Naive B cell (primary cell): ENCODE measurements around the gene GMDS. TPM values are rescaled to one million over a fixed set of nuclear protein-coding genes. Genes with fewer than 3 reads are reported as not detected.
A peak's percentile ranks its signal among the peaks of the same experiment; 100 is the strongest.

Source experiments
- ATAC-seq, 2 donors: fragments of 150-1000 bp; cut with Tn5 transposase; 2 replicates each; pipeline ENCODE4 v1.10.0; 2021; ENCODE audit warnings: low read depth in 2 of 2, mild to moderate bottlenecking in 2 of 2, moderate library complexity in 2 of 2
- DNase-seq: peaks from one replicate; pipeline ENCODE4 v3.0.0; 2022
- H3K27ac Mint-ChIP-seq, 6 donors: one replicate each; pipeline ENCODE4 v1.8.0; 2020 to 2022; ENCODE audit warnings: mild to moderate bottlenecking in 6 of 6, mixed read lengths in 6 of 6, moderate library complexity in 5 of 6, inconsistent platforms in 2 of 6
- H3K27me3 Mint-ChIP-seq, 3 donors: one replicate each; pipeline ENCODE4 v1.8.0; 2021 to 2022; ENCODE audit warnings: mixed read lengths in 3 of 3, mild to moderate bottlenecking in 1 of 3
- H3K36me3 Mint-ChIP-seq, 2 donors: one replicate each; pipeline ENCODE4 v1.8.0; 2020 to 2022; ENCODE audit warnings: mixed read lengths in 2 of 2, inconsistent platforms in 1 of 2, mild to moderate bottlenecking in 1 of 2
- H3K4me1 Mint-ChIP-seq, 3 donors: one replicate each; pipeline ENCODE4 v1.8.0; 2020 to 2022; ENCODE audit warnings: mixed read lengths in 3 of 3, inconsistent platforms in 1 of 3, mild to moderate bottlenecking in 1 of 3, moderate library complexity in 1 of 3
- H3K4me3 Mint-ChIP-seq, 8 donors: one replicate each; pipeline ENCODE4 v1.8.0; 2020 to 2022; ENCODE audit warnings: mild to moderate bottlenecking in 8 of 8, mixed read lengths in 8 of 8, moderate library complexity in 8 of 8, inconsistent platforms in 2 of 8
- H3K9me3 Mint-ChIP-seq, 7 donors: one replicate each; pipeline ENCODE4 v1.8.0; 2020 to 2022; ENCODE audit warnings: mixed read lengths in 7 of 7, mild to moderate bottlenecking in 5 of 7, inconsistent platforms in 2 of 7, moderate library complexity in 1 of 7
- polyA plus RNA-seq, 6 donors: library from polyadenylated mRNA; unstranded; fragments of 300-500 nt; fragmentation: Illumina TruSeq; gene quantifications; one replicate each; pipeline ENCODE4 v1.2.3, GENCODE V29; 2021; ENCODE audit warnings: low read depth in 6 of 6

The GMDS gene
- polyA plus RNA-seq, 6 donors from 2014 or later = 12.7 to 23.3 (median 14.7) TPM

- DNase-seq = no peak
- Mint-ChIP-seq H3K27me3 (no peaks in the 10 kb centered on the region), H3K4me1 (peaks cover 0 to 3% (median 3%) of the 10 kb centered on the region in 3 donors), H3K4me3 (no peak overlapping the region), H3K36me3 (peaks cover 0 to 4% of the 10 kb centered on the region in 2 donors), H3K27ac (no peak overlapping the region), H3K9me3 (no peaks in the 10 kb centered on the region)
- ATAC-seq = no peak
Measured at GRCh38 chr6:1819007-1819406, 426.4 kb downstream of the GMDS start.

GRCh38 chr6:1817033-1817761 lies 428.2 kb downstream of the GMDS start:
- Mint-ChIP-seq H3K4me3 (no peak overlapping the region), H3K4me1 (peaks cover 0 to 2% (median 0%) of the 10 kb centered on the region in 3 donors), H3K36me3 (peaks cover 2 to 4% of the 10 kb centered on the region in 2 donors), H3K27me3 (no peaks in the 10 kb centered on the region), H3K27ac (no peak overlapping the region), H3K9me3 (no peaks in the 10 kb centered on the region)
- DNase-seq (no peak), ATAC-seq (no peak)

GRCh38 chr6:1815827-1816452 lies 429.5 kb downstream of the GMDS start:
- no peaks in the 10 kb centered on the region for H3K9me3 Mint-ChIP-seq

GRCh38 chr6:1814279-1814678 lies 431.1 kb downstream of the GMDS start:
- peaks cover 0 to 7% (median 0%) of the 10 kb centered on the region in 3 donors for H3K4me1 Mint-ChIP-seq
- no peak for DNase-seq
- H3K36me3 Mint-ChIP-seq = peaks cover 4 to 8% of the 10 kb centered on the region in 2 donors
- H3K27ac Mint-ChIP-seq = no peak overlapping the region
- no peaks in the 10 kb centered on the region for H3K27me3 Mint-ChIP-seq
- H3K4me3 Mint-ChIP-seq = no peak overlapping the region
- H3K9me3 Mint-ChIP-seq = no peaks in the 10 kb centered on the region
- ATAC-seq = no peak

More at GRCh38 chr6:1815827-1816452, 429.5 kb downstream of the GMDS start:
- Mint-ChIP-seq H3K4me3 (no peak overlapping the region), H3K36me3 (peaks cover 4 to 8% of the 10 kb centered on the region in 2 donors), H3K27me3 (no peaks in the 10 kb centered on the region), H3K27ac (no peak overlapping the region), H3K4me1 (peaks cover 0 to 7% (median 0%) of the 10 kb centered on the region in 3 donors)
- ATAC-seq (no peak), DNase-seq (no peak)

- no peak overlapping the region for H3K27ac Mint-ChIP-seq
- H3K36me3 Mint-ChIP-seq = peaks cover 1 to 8% of the 10 kb centered on the region in 2 donors
- peaks cover 0 to 7% (median 0%) of the 10 kb centered on the region in 3 donors for H3K4me1 Mint-ChIP-seq
- ATAC-seq = no peak
- H3K9me3 Mint-ChIP-seq = no peaks in the 10 kb centered on the region
- no peak overlapping the region for H3K4me3 Mint-ChIP-seq
- H3K27me3 Mint-ChIP-seq = no peaks in the 10 kb centered on the region
- DNase-seq = no peak
Measured at GRCh38 chr6:1812487-1812886, 432.9 kb downstream of the GMDS start.

- DNase-seq (no peak), ATAC-seq (no peak)
- H3K27ac Mint-ChIP-seq = peak overlapping the region in 1 of 6 donors; percentile 32
- H3K9me3 Mint-ChIP-seq = no peaks in the 10 kb centered on the region
- no peak overlapping the region for H3K4me3 Mint-ChIP-seq
- peaks cover 0 to 7% (median 0%) of the 10 kb centered on the region in 3 donors for H3K4me1 Mint-ChIP-seq
- no peaks in the 10 kb centered on the region for H3K27me3 Mint-ChIP-seq
- peaks cover 0 to 8% of the 10 kb centered on the region in 2 donors for H3K36me3 Mint-ChIP-seq
Measured at GRCh38 chr6:1812034-1812433, 433.4 kb downstream of the GMDS start.

- DNase-seq (no peak), ATAC-seq (no peak)
- Mint-ChIP-seq H3K9me3 (no peaks in the 10 kb centered on the region), H3K36me3 (peaks cover 0 to 8% of the 10 kb centered on the region in 2 donors), H3K4me1 (peaks cover 0 to 7% (median 0%) of the 10 kb centered on the region in 3 donors), H3K27me3 (no peaks in the 10 kb centered on the region), H3K27ac (no peak overlapping the region), H3K4me3 (no peak overlapping the region)
Measured at GRCh38 chr6:1810880-1811279, 434.5 kb downstream of the GMDS start.

- Mint-ChIP-seq H3K36me3 (peaks cover 0 to 8% of the 10 kb centered on the region in 2 donors), H3K27me3 (no peaks in the 10 kb centered on the region), H3K4me3 (no peak overlapping the region), H3K27ac (no peak overlapping the region), H3K4me1 (peaks cover 0 to 7% (median 0%) of the 10 kb centered on the region in 3 donors), H3K9me3 (no peaks in the 10 kb centered on the region)
- no peak for DNase-seq
- no peak for ATAC-seq
Measured at GRCh38 chr6:1809291-1809988, 436.0 kb downstream of the GMDS start.

GRCh38 chr6:1806935-1807334 lies 438.5 kb downstream of the GMDS start:
- no peak for DNase-seq
- H3K9me3 Mint-ChIP-seq = no peaks in the 10 kb centered on the region
- peaks cover 0 to 2% (median 0%) of the 10 kb centered on the region in 3 donors for H3K4me1 Mint-ChIP-seq
- H3K36me3 Mint-ChIP-seq = peaks cover 0 to 4% of the 10 kb centered on the region in 2 donors
- H3K27ac Mint-ChIP-seq = no peak overlapping the region
- no peak for ATAC-seq
- no peaks in the 10 kb centered on the region for H3K27me3 Mint-ChIP-seq
- no peak overlapping the region for H3K4me3 Mint-ChIP-seq

- H3K36me3 Mint-ChIP-seq = no peaks in the 10 kb centered on the region
- ATAC-seq (no peak), DNase-seq (no peak)
- H3K27me3 Mint-ChIP-seq = no peaks in the 10 kb centered on the region
- peaks cover under 1 to 4% (median under 1%) of the 10 kb centered on the region in 3 donors for H3K4me1 Mint-ChIP-seq
- no peak overlapping the region for H3K4me3 Mint-ChIP-seq
- no peaks in the 10 kb centered on the region for H3K9me3 Mint-ChIP-seq
- H3K27ac Mint-ChIP-seq = peak overlapping the region in 1 of 6 donors; percentile 19
Measured at GRCh38 chr6:1802491-1803395, 442.7 kb downstream of the GMDS start.

- Mint-ChIP-seq H3K36me3 (no peaks in the 10 kb centered on the region), H3K4me1 (peaks cover 10 to 14% (median 11%) of the 10 kb centered on the region in 3 donors), H3K27ac (no peak overlapping the region), H3K9me3 (no peaks in the 10 kb centered on the region), H3K4me3 (no peak overlapping the region), H3K27me3 (no peaks in the 10 kb centered on the region)
- no peak for ATAC-seq
- no peak for DNase-seq
Measured at GRCh38 chr6:1801401-1801800, 444.0 kb downstream of the GMDS start.

- ATAC-seq (no peak), DNase-seq (no peak)
- peaks cover 10 to 14% (median 11%) of the 10 kb centered on the region in 3 donors for H3K4me1 Mint-ChIP-seq
- H3K36me3 Mint-ChIP-seq = no peaks in the 10 kb centered on the region
- no peaks in the 10 kb centered on the region for H3K9me3 Mint-ChIP-seq
- H3K27ac Mint-ChIP-seq = no peak overlapping the region
- no peak overlapping the region for H3K4me3 Mint-ChIP-seq
- no peaks in the 10 kb centered on the region for H3K27me3 Mint-ChIP-seq
Measured at GRCh38 chr6:1800845-1801244, 444.6 kb downstream of the GMDS start.

GRCh38 chr6:1798965-1799325 lies 446.5 kb downstream of the GMDS start:
- Mint-ChIP-seq H3K4me3 (no peak overlapping the region), H3K36me3 (no peaks in the 10 kb centered on the region), H3K4me1 (peaks cover 10 to 14% (median 11%) of the 10 kb centered on the region in 3 donors), H3K27me3 (no peaks in the 10 kb centered on the region), H3K9me3 (no peaks in the 10 kb centered on the region), H3K27ac (peak overlapping the region in 1 of 6 donors; percentile 37)
- DNase-seq = no peak
- ATAC-seq = no peak
